Transverse colon (tissue), 4 donors: ENCODE results near the gene TIMELESS.

Source experiments
- CTCF ChIP-seq, 5 experiments: fragments of 200-600 bp in 3 of 5; fragments of 450-650 bp in 2 of 5; sonication (generic) in 3 of 5; IDR thresholded peaks; 1 replicate in 2 of 5; 2 replicates in 3 of 5; pipeline ENCODE4 v1.5.1; 2016 to 2017; ENCODE audit warnings: antibody characterized with exemption in 5 of 5, inconsistent platforms in 3 of 5, mild to moderate bottlenecking in 2 of 5, moderate library complexity in 1 of 5
- EP300 ChIP-seq: sonication (generic); formaldehyde crosslinking; IDR thresholded peaks from one replicate; pipeline ENCODE4 v1.6.1; 2017; ENCODE audit warnings: antibody characterized with exemption, low read depth
- POLR2A ChIP-seq: fragments of 450-650 bp; IDR thresholded peaks from one replicate; pipeline ENCODE4 v1.6.1; 2016; ENCODE audit warnings: antibody characterized with exemption, mild to moderate bottlenecking, moderate library complexity
- POLR2AphosphoS5 ChIP-seq, 3 donors: sonication (generic); formaldehyde crosslinking; IDR thresholded peaks; one replicate each; pipeline ENCODE4 v1.6.1; 2016; ENCODE audit warnings: antibody characterized with exemption in 3 of 3

GRCh38 chr12:56488041-56488955, 39.1 kb upstream of the TIMELESS start, which contains the start of gene GLS2:
- TF ChIP-seq CTCF (IDR thresholded peaks at IDR 0.05) (no peak), EP300 (no peak), POLR2A (no peak), POLR2AphosphoS5 (IDR thresholded peaks at IDR 0.05) (no peak)
